ENCODE measurements around the gene NUFIP1. TPM values are rescaled to one million over a fixed set of nuclear protein-coding genes. Genes with fewer than 3 reads are reported as not detected.

The NUFIP1 gene
- total and polyA plus RNA-seq, 4 donors: 0.92 to 2.0 (median 1.7) TPM

GRCh38 chr13:44967704-44968433 is 21.4 kb downstream of the NUFIP1 start:
- Histone ChIP-seq H3K4me3 (ENCODE audit: low read depth in 1 of 3, low read length in 3 of 3) (no peak overlapping the region), H3K9ac (ENCODE audit: low read depth in 1 of 2, low read length in 2 of 2) (no peak overlapping the region), H3K9me3 (ENCODE audit: control insufficient read depth in 4 of 4, low read length in 3 of 4) (no peaks in the 10 kb centered on the region), H3K27ac (ENCODE audit: low read depth in 1 of 2, low read length in 2 of 2) (no peak overlapping the region), H3K36me3 (ENCODE audit: control insufficient read depth in 4 of 4, insufficient read depth in 3 of 4, low read depth in 1 of 4, low read length in 3 of 4) (peaks cover 0 to 28% (median 15%) of the 10 kb centered on the region in 4 donors), H3K27me3 (ENCODE audit: control insufficient read depth in 4 of 4, insufficient read depth in 4 of 4, low read length in 3 of 4) (no peaks in the 10 kb centered on the region), H3K4me1 (ENCODE audit: control insufficient read depth in 4 of 4, insufficient read depth in 4 of 4, low read length in 3 of 4) (peaks cover 0 to 3% (median 0%) of the 10 kb centered on the region in 4 donors)
- TF ChIP-seq ZBTB33 (IDR thresholded peaks at IDR 0.05) (no peak), RAD21 (IDR thresholded peaks at IDR 0.05) (peak; percentile 17 to 27), RXRA (IDR thresholded peaks at IDR 0.05) (no peak)
- DNase-seq (ENCODE audit: low spot score): no peak
- 51% methylated on average over 3 of the region's 3 CpGs for WGBS

GRCh38 chr13:44961997-44962396 is 27.3 kb downstream of the NUFIP1 start:
- DNase-seq (ENCODE audit: low spot score): no peak
- peaks cover 0 to 2% (median 1%) of the 10 kb centered on the region in 4 donors for H3K9me3 ChIP-seq (ENCODE audit: control insufficient read depth in 4 of 4, low read length in 3 of 4)
- H3K27me3 ChIP-seq (ENCODE audit: control insufficient read depth in 4 of 4, insufficient read depth in 4 of 4, low read length in 3 of 4): no peaks in the 10 kb centered on the region
- no peak overlapping the region for H3K9ac ChIP-seq (ENCODE audit: low read depth in 1 of 2, low read length in 2 of 2)
- no peaks in the 10 kb centered on the region for H3K4me1 ChIP-seq (ENCODE audit: control insufficient read depth in 4 of 4, insufficient read depth in 4 of 4, low read length in 3 of 4)
- no peak overlapping the region for H3K27ac ChIP-seq (ENCODE audit: low read depth in 1 of 2, low read length in 2 of 2)
- peaks cover 0 to 48% (median 28%) of the 10 kb centered on the region in 4 donors for H3K36me3 ChIP-seq (ENCODE audit: control insufficient read depth in 4 of 4, insufficient read depth in 3 of 4, low read depth in 1 of 4, low read length in 3 of 4)
- no peak overlapping the region for H3K4me3 ChIP-seq (ENCODE audit: low read depth in 1 of 3, low read length in 3 of 3)
- 98% methylated on average over 2 of the region's 2 CpGs for WGBS
- TF ChIP-seq FOXA2 (IDR thresholded peaks at IDR 0.05): no peak
- no peak for TF ChIP-seq GABPA (IDR thresholded peaks at IDR 0.05 in 1 of 2, conservative IDR thresholded peaks at IDR 0.05 in 1 of 2)
- TF ChIP-seq ZBTB33 (IDR thresholded peaks at IDR 0.05): no peak
- no peak for TF ChIP-seq SP1 (IDR thresholded peaks at IDR 0.05)
- no peak for TF ChIP-seq HNF4A (conservative IDR thresholded peaks at IDR 0.05)
- no peak for TF ChIP-seq TAF1 (conservative IDR thresholded peaks at IDR 0.05)

GRCh38 chr13:44955406-44955805 is 33.9 kb downstream of the NUFIP1 start:
- no peak for DNase-seq (ENCODE audit: low spot score)
- Histone ChIP-seq H3K4me3 (ENCODE audit: low read depth in 1 of 3, low read length in 3 of 3) (no peak overlapping the region), H3K27ac (ENCODE audit: low read depth in 1 of 2, low read length in 2 of 2) (no peak overlapping the region)
- no peak for TF ChIP-seq EGR1 (IDR thresholded peaks at IDR 0.05; ENCODE audit: low read depth in 2 of 2)
- no peak for TF ChIP-seq FOXA1 (IDR thresholded peaks at IDR 0.05)
- TF ChIP-seq HNF4G (IDR thresholded peaks at IDR 0.05): no peak
- TF ChIP-seq RAD21 (IDR thresholded peaks at IDR 0.05): no peak
- TF ChIP-seq REST (IDR thresholded peaks at IDR 0.05): no peak
- TF ChIP-seq ATF3 (IDR thresholded peaks at IDR 0.05): no peak
- TF ChIP-seq SP1 (IDR thresholded peaks at IDR 0.05): no peak
- no peak for TF ChIP-seq JUND (IDR thresholded peaks at IDR 0.05)
- TF ChIP-seq TAF1 (conservative IDR thresholded peaks at IDR 0.05): no peak
- no peak for TF ChIP-seq CTCF (IDR thresholded peaks at IDR 0.05; ENCODE audit: low read depth, low read length, missing input control)
- no peak for TF ChIP-seq NR2F2 (IDR thresholded peaks at IDR 0.05)
- TF ChIP-seq FOXA2 (IDR thresholded peaks at IDR 0.05): no peak
- no peak for TF ChIP-seq GABPA (IDR thresholded peaks at IDR 0.05 in 1 of 2, conservative IDR thresholded peaks at IDR 0.05 in 1 of 2)
- no peak for TF ChIP-seq YY1 (IDR thresholded peaks at IDR 0.05)

More at GRCh38 chr13:44955406-44955805, 33.9 kb downstream of the NUFIP1 start:
- Histone ChIP-seq H3K27me3 (ENCODE audit: control insufficient read depth in 4 of 4, insufficient read depth in 4 of 4, low read length in 3 of 4) (no peaks in the 10 kb centered on the region), H3K9me3 (ENCODE audit: control insufficient read depth in 4 of 4, low read length in 3 of 4) (no peaks in the 10 kb centered on the region), H3K9ac (ENCODE audit: low read depth in 1 of 2, low read length in 2 of 2) (no peak overlapping the region), H3K4me1 (ENCODE audit: control insufficient read depth in 4 of 4, insufficient read depth in 4 of 4, low read length in 3 of 4) (no peaks in the 10 kb centered on the region), H3K36me3 (ENCODE audit: control insufficient read depth in 4 of 4, insufficient read depth in 3 of 4, low read depth in 1 of 4, low read length in 3 of 4) (peaks cover 0 to 14% (median under 1%) of the 10 kb centered on the region in 4 donors)
- WGBS: 91% methylated on average over 3 of the region's 3 CpGs
